Hematopoietic multipotent progenitor cell (in vitro differentiated cells): ENCODE measurements around the gene DCDC2C. TPM values are rescaled to one million over a fixed set of nuclear protein-coding genes. Genes with fewer than 3 reads are reported as not detected.
"Not testable (repeated sequence)": the region's sequence is repeated elsewhere in the genome, so short reads cannot be mapped to it uniquely, and the experiment has no call there.

Source experiments
- DNase-seq, 3 donors: peaks; one replicate each; pipeline ENCODE4 v3.0.0-alpha.2; 2011 to 2015; ENCODE audit warnings: low read depth in 2 of 3, low spot score in 2 of 3
- total RNA-seq: library from RNA; depleted of rRNA; stranded (reverse); fragments of >200 nt; gene quantifications from one replicate; pipeline ENCODE4 v1.2.3, GENCODE V29; 2012

DCDC2C gene
- total RNA-seq, 1 donor, result not detected

DNA sequence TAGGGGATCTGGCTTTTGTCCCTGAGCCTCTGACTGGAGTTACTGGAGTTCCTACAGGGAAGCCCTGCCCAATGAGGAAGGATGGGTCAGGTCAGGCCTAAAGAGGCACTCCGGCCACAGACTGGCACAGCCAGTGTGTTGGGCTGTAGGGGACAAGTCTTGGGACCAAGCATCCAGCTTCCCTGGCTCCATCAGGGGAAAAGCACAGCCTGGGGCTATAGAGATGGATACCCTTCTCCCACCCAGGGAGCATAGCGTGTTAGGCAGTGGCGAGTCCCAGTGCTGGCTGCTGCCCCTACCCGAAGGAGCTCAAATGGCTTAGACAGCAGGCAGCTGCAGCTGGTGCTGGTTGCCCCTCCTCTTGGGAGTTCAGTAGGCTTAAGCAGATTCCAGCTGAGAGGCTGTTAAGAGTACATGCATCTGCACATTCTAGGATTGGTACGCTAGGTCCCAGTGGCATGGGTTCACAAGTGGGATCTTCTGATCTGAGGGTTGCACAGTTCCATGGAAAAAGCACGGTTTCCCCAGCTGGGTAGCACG, 111.4 kb downstream of the DCDC2C start:
- DNase-seq, result no peak

DNA sequence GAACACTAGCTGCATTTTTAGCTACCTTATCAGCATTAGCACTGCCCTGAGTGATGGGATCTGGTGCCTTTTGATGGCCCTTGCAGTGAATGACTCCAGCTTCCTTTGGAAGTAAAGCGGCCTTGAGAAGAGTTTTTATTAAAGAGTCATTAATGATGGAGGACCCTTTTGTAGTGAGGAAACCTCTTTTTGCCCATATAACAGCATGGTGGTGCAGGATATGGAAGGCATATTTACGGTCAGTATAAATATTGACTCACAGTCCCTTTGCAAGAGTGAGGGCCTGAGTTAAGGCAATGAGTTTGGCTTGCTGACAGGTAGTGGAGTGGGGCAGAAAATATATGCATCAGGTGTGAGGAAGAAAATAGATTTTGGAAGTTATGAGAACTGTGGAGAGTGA, 113.8 kb downstream of the DCDC2C start:
- not testable (repeated sequence) for DNase-seq

DNA sequence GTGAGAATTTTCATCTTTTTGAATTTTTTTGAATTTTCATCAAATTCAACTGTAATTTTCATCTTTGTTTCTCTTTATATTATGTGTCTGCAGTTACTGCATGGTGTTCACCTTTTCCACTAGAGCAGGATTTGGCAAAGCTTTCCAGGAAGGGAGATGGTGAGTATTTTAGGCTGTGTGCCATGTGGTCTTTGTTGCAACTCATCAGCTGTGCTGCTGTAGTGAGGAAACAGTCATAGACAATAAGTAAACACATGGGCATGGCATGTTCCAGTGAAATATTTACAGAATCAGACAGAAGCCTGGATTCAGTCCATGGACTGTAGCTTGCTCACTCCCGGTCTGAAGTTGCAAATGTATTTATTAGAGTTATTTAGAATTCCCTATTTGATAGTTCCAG, 120.4 kb downstream of the DCDC2C start:
- DNase-seq, result no peak

DNA sequence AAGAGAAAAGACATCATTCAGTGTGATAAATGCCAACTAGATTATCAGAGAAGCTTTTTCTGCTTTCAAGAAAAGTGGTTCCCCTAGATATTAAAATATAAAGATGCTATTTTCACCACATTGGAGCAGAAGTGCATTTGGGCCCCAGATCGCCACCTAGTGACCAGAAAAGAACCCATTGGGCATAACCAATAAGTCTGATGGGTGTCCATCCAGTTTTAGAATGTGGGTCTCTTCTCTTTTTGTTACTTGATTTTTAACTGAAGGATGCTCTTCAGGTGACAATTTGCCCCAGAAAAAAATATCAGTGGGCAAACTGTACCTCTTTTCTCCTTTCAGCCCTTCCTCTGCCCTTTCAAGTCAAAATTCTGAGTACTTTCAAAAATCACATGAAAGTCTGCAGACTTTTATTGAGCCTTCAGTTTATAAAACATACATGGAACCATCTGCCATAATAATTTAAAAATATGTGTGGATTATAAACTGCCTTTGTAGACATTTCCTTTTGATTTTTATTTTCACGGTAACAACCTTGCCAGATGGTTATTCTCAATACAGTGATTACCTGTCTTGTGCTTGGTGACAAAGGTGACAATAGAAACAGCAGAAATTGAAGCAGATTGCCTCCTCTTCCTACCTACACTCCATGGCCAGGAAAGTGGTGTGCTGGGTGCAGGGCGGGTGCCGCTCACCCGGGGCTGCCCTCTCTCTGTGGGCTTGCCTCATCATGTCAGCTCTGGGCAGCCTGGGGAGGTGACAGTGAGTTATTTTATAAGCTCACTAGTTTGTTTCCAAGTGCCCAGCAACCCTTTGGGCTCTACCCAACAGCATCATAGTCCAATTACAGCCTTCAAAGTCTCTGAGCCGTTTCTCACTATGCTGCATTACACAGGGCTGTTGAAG, 124.5 kb downstream of the DCDC2C start:
- DNase-seq, result peak in 2 of 3 donors; percentile 18 to 63

DNA sequence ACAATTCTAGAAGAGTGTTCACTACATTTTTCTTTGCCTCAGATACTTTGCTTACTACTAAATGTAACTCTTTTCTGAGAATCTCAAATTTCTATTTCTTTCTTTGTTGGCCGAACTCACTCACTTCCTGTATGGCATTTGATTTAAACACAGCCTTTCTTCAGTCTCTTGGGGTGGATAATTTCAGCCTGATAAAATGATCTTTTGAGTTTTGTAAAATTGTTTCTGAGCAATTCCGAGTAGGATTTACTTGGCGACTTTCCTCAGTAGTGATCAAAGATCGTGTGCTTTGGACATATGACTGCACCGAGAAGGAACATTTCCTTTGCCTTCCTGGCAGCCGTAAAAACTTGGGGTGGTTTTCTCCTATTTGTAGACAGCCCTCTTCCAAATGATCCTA, 127.4 kb downstream of the DCDC2C start:
- DNase-seq, result no peak

DNA sequence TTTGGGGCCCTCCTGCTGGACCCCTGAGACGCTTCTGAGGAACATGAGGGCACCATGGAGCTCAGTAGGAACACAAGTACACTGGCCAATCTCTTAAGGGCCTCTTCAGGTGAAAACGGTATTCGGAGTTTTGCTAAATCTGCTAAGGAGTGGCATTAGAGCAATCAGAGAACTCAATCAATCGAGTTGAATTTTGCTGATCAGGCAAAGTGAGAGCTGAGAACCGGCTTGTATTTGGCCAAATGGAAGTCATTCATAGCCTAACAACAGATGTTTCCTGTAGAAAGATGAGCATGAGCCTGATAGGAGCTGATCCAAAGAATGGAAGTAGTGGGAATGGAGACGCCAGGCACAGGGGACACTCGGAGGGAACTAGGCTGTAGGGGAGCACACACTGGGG, 133.7 kb downstream of the DCDC2C start:
- DNase-seq, result no peak

DNA sequence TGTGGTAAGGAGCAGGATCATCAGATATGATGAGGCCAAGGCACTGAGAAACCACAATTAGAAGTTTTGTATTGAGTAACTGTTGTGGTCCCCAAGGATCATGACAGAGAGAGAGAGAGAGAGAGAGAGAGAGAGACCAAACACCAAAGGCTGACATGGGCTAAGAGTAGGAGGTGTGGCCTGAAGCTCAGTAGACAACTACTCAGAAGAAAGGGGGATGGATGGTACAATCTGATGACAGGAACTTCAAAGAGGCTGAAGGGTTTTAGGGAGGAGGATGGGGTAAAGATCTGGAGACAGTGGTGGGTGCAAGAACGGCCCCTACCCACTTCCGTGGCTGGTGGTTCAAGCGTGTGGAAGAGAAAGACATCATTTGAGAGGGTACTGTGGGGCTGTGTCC, 135.0 kb downstream of the DCDC2C start:
- no peak for DNase-seq

DNA sequence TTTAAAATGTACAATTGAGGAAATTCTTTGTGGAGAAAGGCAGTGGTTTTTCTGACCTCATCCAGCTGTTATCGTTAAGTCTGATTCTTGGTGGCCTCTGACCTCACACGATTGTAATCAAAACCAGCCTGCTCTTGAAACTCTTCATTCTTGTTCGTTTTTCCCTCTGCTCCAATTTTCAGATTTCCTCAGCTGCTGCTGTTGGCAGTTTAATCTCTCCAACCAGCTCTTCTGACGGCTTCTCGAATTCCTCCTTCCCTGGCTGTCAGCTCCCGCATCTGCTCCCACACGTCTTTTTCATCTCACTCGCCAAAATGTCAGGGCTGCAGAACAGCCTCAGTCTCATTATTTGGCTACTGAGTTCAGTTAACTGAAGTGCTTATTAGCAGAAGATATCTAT, 136.1 kb downstream of the DCDC2C start:
- no peak for DNase-seq

DNA sequence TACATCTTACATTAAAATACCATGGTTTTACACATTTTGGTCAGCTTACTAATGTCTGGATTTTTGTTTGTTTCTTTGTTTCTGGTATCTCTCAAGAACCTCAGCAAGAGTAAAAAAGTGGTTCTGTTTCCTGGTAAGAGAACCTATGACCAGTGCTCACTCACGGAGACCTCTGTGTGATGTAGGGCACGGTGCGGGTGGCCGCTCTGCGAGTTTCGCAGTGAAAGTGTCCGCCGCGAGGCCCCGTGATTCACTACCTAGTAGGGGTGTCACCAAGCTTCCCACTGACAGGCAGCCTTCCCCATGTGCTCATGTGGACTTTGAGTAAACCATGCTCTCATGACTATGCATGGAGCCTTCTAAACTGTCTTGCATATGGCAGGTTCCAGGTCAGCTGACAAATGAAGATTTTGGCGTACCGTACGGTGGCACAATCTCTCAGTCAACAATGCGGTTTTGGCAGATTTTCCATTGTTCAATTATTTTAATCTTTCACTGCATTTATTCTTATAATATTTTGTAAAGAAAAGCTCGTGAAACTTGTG, 137.3 kb downstream of the DCDC2C start:
- no peak for DNase-seq

DNA sequence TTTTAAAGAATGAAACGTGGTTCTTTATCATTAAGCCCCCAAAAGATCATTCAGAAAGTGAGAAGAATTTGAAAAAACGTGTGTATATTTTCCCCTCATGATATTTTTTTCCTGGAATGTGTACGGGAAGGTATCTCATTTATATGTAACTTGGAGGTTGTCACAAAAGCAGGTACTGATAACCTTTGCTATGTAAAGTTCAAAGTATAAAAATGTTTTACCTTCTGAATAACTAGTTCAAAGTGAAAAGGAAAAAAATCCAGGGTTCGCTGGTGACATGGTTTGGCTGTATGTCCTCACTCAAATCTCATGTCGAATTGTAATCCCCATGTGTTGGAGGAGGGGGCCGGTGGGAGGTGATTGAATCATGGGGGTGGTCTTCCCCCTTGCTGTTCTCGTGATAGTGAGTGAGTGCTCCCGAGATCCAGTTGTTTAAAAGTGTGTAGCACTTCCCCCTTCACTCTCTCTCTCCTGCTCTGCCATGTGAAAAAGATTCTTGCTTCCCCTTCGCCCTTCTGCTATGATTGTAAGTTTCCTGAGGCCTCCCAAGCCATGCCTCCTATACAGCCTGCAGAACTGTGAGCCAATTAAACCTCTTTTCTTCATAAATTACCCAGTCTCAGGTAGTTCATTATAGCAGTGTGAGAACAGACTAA, 144.2 kb downstream of the DCDC2C start:
- no peak for DNase-seq

DNA sequence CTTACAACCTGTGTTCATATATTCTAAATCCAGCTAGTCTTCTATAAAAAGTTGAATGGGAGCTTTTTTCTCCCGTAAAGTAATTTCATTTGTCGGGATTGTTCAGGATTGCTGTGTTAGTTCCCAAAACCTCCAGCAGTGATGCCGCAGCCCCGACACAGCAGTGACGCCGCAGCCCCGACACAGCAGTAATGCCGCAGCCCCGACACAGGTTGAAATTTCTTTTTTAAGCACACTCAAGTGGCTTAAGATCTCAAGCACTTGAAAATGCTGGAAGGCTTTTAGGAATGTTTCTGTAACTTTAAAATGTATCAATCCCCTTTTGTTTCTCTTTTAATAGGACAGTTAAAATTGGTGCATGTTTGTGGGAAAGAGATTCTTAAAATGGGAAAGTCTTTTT, 145.4 kb downstream of the DCDC2C start:
- no peak for DNase-seq

DNA sequence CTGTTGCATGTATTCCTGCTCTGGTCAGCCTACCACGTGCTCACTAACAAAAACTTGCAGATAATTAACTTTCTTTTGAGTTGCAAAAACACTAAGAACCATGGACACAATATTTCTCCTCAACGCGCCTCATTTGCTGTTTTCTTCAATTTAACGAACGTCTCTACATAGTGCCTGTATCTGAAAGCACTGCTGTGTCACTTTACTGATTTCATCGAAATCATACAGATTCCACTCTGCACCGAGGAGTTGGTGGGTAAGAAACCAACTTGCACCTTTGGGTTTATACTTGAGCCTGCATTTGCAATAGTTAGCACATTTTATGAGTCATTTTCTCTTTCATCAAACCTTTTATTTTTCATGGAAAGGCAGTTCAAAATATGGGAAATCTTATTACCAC, 145.8 kb downstream of the DCDC2C start:
- no peak for DNase-seq

DNA sequence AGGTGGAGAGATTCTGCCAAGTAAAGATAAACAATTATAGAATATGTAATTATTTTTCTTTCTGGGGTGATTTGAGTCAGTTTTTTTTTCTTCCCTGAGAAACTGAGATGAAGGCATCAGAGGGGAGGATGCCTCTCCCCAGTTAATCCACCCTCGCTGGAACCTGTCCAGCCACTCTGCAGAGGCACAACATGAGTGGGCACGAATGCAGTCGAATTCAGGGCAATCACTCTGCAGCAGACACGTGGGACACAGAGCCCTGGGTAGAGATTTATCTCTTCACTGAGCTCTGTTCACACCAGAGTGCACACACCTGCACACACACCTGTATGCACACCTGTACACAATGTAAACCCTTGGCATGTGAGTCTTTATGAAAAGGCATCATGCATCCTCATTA, 154.2 kb downstream of the DCDC2C start:
- no peak for DNase-seq

DNA sequence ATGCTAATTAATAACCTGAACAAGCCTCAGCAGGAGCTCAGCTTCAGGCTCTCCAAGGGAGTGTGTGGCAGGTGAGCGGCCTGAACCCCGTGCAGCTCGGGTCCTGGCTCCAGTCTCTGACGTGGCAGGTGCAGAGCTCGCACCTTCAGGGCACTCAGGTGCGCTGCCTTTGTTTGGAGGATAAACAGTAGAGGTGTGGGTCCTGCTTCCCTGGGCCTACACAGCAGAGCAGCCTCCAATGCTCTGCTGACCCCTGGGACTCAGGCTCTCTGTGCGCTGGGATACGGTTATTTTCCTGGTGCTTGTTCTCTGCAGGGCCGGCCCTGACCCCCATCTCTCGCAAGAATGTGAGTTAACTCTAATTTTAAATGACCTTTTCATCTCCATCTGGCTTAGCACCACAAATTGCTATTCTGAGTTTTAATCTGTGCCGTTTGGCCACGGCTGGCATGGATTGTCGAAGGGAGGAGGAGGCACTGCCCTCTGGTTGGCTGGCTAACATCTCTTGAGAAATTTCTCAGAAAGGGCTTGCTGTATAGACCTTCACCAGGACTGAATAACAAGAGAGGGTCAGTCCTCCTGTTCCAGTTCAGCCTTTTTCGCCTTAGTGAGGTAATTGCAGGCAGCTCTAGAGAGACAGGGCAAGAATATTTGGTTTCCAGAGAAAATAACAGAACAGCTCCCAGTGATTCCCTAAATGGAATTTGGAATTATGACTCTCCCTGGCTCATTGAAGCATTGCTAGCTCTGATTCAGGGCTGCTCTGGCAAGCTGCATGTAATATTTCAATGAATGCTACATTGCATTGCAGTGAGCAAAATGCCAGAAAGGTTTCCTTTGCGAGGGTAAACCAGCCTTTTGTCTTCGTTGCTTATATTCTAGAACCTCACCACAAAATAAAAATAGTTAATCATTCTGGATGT, 161.8 kb downstream of the DCDC2C start:
- DNase-seq, result no peak

DNA sequence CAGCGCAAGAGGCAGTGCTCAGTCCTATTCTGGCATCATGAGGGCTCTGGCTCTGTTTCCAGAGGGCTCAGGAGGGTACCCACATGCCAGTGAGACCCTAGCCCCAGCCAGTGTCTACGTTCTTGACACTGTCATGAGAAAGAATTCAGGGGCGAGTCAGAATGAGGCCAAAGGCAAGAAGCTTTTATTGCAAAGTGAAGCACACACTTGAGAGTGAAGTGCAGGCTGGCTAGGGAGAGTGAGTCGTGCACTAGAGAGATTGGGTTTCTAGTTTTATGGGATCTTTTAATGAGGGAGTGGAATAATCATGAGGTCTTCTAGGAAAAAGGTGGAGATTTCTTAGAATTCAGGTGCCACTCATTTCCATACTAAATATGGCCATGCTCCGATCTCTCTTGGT, 164.1 kb downstream of the DCDC2C start:
- DNase-seq, result no peak

DNA sequence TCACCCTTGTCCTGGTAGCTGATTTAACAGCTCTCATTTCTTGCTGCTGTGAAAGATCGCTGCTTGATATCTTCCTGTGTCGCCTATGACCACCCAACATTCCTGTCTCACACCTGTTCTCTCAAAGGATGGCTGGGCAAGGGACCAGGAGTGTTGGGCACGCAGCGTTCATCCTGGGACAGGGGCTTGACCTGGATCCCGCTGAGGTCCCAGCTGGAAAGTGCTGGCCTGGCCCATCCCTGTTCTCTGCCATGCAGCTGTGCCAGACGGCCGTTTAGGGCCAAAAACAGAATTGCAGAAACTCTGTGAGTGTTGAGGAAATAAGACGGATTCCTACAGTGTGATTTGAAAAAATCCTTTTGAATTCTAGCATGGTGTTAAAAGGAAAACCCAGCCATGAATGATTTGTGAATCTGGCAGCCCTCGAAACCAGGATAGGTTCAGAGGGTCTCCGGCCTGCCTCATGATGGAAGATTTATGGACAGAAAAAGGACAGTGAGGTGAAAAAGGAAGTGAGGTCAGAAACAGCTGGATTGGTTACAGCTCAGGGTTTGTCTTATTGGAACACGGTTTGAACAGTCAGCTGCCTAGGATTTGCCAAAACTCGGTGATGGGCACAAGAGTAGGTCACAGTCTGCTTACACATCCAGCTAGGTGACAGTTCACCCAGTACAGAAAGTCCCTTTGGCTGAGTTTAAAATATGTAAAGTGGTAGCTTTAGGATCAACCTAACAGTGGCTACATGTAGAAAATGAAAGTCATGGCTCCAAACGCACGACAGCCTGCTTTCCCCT, 164.8 kb downstream of the DCDC2C start:
- no peak for DNase-seq

DNA sequence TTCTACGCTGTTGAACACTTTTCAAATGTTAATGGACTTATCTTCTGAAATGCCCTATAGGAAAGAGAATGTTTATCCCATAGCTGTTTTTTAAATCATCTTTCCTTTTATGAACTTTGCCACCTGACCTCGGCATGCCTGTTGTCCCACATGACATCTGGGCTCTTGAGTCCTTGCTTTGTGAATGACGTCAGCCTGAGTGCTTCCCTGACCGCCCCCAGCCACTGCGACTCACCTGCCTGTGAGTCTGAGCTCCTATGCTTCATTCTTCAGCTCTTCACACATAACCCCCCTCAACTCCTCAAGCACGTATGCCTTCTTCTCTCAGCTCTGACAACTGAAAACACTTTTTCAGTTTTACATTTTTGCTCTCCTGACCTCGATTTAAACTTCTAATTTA, 166.8 kb downstream of the DCDC2C start:
- no peak for DNase-seq

DNA sequence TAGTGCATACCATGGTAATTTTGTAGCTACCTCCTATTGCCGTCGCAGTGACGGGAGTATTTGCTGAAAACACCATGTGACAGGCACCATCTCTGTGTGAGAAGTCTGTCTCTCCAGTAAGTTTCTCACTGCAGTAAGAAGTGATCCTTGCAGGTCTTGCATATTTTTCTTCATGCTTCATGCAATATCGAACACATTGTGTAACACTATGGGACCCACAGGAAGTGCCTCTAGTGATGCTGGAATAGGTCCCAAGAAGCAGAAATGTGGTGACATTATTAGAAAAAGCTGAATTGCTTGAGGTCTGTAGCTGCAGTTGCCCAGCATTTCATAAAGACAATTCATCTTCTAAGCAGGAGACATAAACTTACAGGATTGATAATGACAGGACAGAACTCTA, 167.6 kb downstream of the DCDC2C start:
- DNase-seq, result no peak

DNA sequence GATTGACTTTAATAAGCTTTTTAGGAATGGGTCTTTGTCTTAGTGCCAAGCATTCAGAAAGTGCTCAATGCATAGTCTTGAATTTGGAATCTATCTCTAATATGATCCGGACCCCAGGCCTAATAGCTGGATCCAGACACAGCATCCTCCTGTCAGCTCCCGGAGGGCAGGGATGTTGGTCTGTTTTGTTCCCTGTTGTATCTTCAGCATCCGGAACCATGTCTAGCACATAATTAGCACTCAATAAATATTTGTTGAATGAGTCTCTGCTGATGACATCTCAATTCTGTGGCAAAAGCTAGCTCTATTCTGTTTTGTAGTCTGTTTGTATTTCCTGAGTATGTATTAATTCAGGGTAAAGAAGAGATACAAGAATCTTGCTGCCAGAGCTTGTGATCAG, 169.1 kb downstream of the DCDC2C start:
- DNase-seq, result no peak

DNA sequence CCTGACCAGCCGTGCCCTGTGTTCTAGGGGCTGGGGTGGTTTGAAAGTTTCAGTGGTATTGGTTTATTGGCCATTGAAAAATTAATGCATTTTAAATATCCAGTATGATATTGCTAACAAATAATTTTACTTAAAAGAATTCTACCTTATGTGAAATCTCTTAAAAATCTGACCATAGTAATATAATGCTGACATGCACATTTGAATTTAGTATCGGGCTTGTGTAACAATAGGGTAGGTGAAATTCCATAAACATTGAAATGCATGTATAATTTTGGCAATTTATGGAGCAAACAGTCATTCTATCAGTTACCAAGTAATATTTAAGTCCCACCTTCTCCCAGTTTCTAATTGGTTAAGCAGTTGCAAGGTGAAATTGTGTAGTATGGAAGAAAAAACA, 170.5 kb downstream of the DCDC2C start:
- DNase-seq, result no peak
